SK-N-MC (cell line): ENCODE data around the gene MFSD2B.

Experiments used
- EZH2 ChIP-seq: fragments of 200-600 bp; sonication (generic); IDR thresholded peaks from one replicate; pipeline ENCODE4 v1.6.1; 2017; ENCODE audit warnings: antibody characterized with exemption
- FOXP2 ChIP-seq: optimal IDR thresholded peaks from 2 replicates; pipeline ENCODE3; 2011; ENCODE audit warnings: mild to moderate bottlenecking, moderate library complexity; ENCODE audit not compliant: insufficient read depth; ENCODE audit errors: extremely low read length, control extremely low read depth
- POLR2AphosphoS5 ChIP-seq: IDR thresholded peaks from 2 replicates; pipeline ENCODE4 v1.6.1; 2012; ENCODE audit warnings: mild to moderate bottlenecking, low read depth, low read length, borderline replicate concordance

DNA sequence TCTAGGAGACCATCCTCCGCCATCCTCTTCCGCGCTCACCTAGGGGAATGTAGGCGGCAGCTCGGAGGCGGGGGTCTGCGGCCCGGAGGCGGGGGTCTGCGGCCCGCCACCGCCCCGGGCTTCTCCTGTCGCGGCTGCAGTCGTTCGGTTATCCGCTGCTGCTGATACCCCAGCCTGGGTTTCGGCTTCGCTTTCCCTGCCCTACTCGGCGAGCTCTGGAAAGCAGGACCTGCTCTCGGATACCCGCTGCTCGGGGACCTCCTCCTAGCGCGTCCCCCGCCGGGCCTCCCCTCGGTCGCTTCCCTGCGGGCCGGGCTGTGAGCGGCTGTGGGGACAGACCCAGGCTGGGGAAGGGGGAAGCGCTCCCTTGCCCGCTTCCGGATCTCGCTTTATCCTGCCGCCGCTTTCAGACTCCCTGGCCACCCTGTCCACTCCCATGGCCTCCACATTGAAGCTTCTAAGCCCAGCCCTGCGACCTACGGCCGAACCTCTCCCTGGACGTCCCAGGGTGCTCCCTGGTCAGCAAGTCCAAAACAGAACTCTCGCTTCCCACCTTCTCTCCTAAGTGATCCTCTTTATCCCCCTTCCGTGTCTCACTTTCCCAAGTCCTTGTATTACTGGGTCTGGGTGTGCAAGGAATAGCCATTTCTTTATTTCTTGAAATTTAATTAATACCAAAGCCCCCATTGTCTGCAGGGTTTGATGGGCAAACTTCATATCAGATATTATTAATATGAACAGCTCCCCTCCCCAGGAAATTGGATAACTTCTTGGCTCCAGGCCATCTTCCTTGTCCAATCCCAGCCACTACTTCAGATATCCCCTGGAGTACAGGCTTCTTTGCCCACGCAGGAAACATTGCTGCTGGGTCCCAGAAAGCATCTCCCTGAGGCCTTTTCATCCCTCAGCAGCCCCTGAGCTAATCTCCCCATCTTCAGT lies 40.4 kb downstream of the MFSD2B start:
- TF ChIP-seq EZH2 (no peak), FOXP2 (no peak), POLR2AphosphoS5 (no peak)
